ENCODE results near the gene TMC6.

DNA sequence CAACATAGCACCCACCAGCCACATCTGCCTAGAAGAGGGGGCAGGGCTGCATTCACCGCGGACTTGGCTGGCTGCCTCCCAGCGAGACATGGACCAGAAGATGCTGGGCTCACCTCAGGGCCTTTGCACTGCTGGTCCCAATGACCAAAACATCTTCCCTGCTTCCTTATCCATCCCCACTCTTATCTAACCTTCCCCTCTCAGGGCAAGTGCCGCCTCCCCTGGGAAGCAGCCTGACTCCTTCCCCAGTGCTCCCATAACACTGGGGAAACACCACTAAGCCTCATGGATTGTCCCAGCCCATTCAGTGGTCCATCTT lies 5.7 kb downstream of the TMC6 start:
- no peak for TF ChIP-seq EZH2 (IDR thresholded peaks at IDR 0.05; ENCODE audit: low read length)
- TF ChIP-seq, protein P1, sequence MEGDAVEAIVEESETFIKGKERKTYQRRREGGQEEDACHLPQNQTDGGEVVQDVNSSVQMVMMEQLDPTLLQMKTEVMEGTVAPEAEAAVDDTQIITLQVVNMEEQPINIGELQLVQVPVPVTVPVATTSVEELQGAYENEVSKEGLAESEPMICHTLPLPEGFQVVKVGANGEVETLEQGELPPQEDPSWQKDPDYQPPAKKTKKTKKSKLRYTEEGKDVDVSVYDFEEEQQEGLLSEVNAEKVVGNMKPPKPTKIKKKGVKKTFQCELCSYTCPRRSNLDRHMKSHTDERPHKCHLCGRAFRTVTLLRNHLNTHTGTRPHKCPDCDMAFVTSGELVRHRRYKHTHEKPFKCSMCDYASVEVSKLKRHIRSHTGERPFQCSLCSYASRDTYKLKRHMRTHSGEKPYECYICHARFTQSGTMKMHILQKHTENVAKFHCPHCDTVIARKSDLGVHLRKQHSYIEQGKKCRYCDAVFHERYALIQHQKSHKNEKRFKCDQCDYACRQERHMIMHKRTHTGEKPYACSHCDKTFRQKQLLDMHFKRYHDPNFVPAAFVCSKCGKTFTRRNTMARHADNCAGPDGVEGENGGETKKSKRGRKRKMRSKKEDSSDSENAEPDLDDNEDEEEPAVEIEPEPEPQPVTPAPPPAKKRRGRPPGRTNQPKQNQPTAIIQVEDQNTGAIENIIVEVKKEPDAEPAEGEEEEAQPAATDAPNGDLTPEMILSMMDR (optimal IDR thresholded peaks at IDR 0.05 in 1 of 3, IDR thresholded peaks at IDR 0.05 in 1 of 3, conservative IDR thresholded peaks at IDR 0.05 in 1 of 3; ENCODE audit: extremely low read depth in 1 of 3, insufficient read depth in 2 of 3, low read length in 3 of 3), result no peak

Measured in keratinocyte (primary cell).